BE2C (cell line): ENCODE measurements around the gene RNF150.

Experiments used
- DNase-seq: peaks from one replicate; pipeline ENCODE4 v3.0.0-alpha.2; 2020
- H3K27me3 ChIP-seq: fragments of 250-450 bp; sonication (Bioruptor Pico); 2 replicates; pipeline ENCODE4 v1.5.1; 2020; ENCODE audit warnings: mild to moderate bottlenecking
- H3K36me3 ChIP-seq: fragments of 250-450 bp; sonication (Bioruptor Pico); 2 replicates; pipeline ENCODE4 v1.5.1; 2020; ENCODE audit warnings: mild to moderate bottlenecking
- H3K4me1 ChIP-seq: fragments of 250-450 bp; sonication (Bioruptor Pico); 2 replicates; pipeline ENCODE4 v1.5.1; 2020
- H3K4me3 ChIP-seq: 2 replicates; pipeline ENCODE4 v1.5.1; 2011; ENCODE audit warnings: low read depth, low read length
- H3K9me3 ChIP-seq: fragments of 250-450 bp; sonication (Bioruptor Pico); 2 replicates; pipeline ENCODE4 v1.5.1; 2020
- CTCF ChIP-seq: IDR thresholded peaks from 2 replicates; pipeline ENCODE4 v1.5.1; 2012; ENCODE audit warnings: mild to moderate bottlenecking, low read depth, low read length

RNF150 gene

DNA sequence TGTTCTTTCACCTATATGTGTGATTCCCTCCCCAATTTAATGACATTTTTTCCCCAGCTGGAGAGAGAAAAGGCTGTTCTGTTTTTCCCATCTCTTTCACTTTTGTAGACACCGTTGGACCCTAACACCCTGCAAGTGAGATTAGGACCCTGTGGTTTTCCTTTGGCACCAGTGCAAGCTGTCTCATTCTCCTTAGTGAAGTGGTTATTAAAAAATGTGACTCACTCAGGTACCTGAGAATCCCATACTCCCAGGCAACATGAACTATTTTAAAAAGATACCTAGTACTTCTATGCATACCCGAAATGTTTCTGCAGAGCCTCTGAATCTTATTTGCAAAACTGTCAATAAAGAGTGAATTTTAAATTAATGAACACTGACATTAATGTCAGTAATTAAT is 201.4 kb downstream of the RNF150 start:
- Histone ChIP-seq H3K9me3 (no peaks in the 10 kb centered on the region), H3K27me3 (no peaks in the 10 kb centered on the region), H3K4me3 (no peak overlapping the region), H3K36me3 (no peaks in the 10 kb centered on the region), H3K4me1 (peaks cover 5% of the 10 kb centered on the region)
- no peak for TF ChIP-seq CTCF
- no peak for DNase-seq

- H3K4me1 ChIP-seq, result peaks cover 4% of the 10 kb centered on the region
- DNase-seq, result no peak
- no peak overlapping the region for H3K4me3 ChIP-seq
- H3K9me3 ChIP-seq, result no peaks in the 10 kb centered on the region
- H3K36me3 ChIP-seq, result no peaks in the 10 kb centered on the region
- no peaks in the 10 kb centered on the region for H3K27me3 ChIP-seq
- no peak for TF ChIP-seq CTCF
Measured at GRCh38 chr4:140930557-140930956, 202.7 kb downstream of the RNF150 start.

DNA sequence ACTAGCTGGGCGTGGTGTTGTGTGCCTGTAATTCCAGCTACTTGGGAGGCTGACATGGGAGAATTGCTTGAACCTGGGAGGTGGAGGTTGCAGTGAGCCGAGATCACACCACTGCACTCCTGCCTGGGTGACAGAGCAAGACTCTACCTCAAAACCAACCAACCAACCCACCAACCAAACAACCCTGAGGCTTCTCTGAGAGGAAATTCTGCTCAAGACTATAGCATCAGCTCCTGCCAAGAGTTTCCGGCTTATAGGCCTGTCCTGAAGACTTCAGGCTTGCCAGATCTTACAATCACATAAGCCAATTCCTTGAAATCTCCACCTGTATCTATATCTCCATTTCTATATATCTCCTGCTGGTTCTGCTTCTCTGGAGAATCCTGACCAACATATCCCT is 203.3 kb downstream of the RNF150 start:
- TF ChIP-seq CTCF, result no peak
- Histone ChIP-seq H3K27me3 (no peaks in the 10 kb centered on the region), H3K4me1 (peaks cover 4% of the 10 kb centered on the region; the same call in 1 of the 2 replicates), H3K9me3 (no peaks in the 10 kb centered on the region), H3K36me3 (no peaks in the 10 kb centered on the region), H3K4me3 (no peak overlapping the region)
- DNase-seq, result no peak

DNA sequence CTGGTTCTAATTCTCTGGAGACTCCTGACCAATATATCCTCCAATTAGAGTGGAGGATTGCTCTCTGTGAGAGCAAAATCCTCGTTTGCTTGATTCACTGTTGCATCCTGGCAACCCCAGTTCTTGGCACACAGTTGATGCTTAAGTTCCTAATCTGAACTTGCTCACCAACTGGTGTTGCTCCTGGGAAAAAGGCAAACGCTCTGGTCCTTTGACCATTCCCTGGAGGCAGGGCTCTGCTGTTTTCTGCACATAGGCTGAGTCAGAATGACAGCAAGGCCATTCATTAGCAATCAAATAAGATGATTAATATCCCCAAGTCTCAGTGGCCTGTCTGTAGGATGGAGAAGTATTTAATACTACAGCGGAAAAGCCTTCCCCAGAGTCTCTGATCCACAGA is 204.4 kb downstream of the RNF150 start:
- H3K27me3 ChIP-seq, result no peaks in the 10 kb centered on the region
- DNase-seq, result peak; percentile 30
- no peak for TF ChIP-seq CTCF
- no peaks in the 10 kb centered on the region for H3K36me3 ChIP-seq
- peaks cover 4% of the 10 kb centered on the region for H3K4me1 ChIP-seq
- no peaks in the 10 kb centered on the region for H3K9me3 ChIP-seq
- H3K4me3 ChIP-seq, result no peak overlapping the region

GRCh38 chr4:140926672-140927071 is 206.6 kb downstream of the RNF150 start:
- no peak for DNase-seq
- Histone ChIP-seq H3K36me3 (no peaks in the 10 kb centered on the region), H3K4me1 (peaks cover 4% of the 10 kb centered on the region), H3K4me3 (no peak overlapping the region), H3K9me3 (no peaks in the 10 kb centered on the region), H3K27me3 (no peaks in the 10 kb centered on the region)
- TF ChIP-seq CTCF, result no peak

DNA sequence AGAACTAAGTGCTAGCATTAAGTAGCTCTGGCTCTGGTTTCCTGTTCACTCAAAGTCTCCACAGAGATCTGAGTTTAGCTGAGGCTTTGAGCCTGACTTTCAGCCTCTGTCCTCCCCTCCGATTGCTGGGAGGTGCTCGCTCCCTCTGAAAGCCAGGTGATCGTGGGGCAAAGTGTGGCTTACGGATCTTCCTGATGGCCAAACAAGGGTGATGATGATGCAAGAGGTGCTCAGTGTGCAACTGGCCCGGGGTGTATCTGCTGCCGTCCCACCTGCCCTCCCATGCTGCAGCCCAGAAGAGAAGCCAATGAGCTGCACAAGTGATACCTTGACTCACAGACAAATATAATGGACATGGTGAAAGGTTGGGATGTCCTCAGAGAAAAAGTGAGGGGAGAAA is 207.9 kb downstream of the RNF150 start:
- H3K36me3 ChIP-seq, result no peaks in the 10 kb centered on the region
- no peak for TF ChIP-seq CTCF
- no peak for DNase-seq
- H3K27me3 ChIP-seq, result no peaks in the 10 kb centered on the region
- H3K9me3 ChIP-seq, result no peaks in the 10 kb centered on the region
- peaks cover 4% of the 10 kb centered on the region for H3K4me1 ChIP-seq
- no peak overlapping the region for H3K4me3 ChIP-seq
